ENCODE measurements around the gene KLHL29.

The KLHL29 gene

DNA sequence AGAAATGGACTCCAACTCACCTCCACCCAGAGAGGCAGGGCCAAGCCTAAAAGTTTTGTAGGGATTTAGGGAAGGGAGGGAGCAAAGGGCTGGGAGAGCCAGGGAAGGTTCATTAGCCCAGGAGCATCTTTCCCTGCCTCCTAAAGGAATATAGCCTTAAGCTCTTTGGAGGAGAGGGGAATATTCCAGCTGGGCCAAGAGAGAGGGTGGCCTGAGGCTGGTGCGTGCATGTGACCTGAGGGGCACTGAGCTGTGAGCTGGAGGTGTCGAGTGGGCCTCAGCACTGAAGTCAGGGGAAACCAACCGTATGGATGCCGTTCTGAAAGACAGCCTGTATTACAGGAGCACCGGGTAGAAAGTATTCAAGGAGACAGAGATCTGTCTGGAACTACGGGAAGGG, 112.6 kb downstream of the KLHL29 start:
- DNase-seq: no peak

- no peak for DNase-seq
Measured at GRCh38 chr2:23498943-23499342, 114.0 kb downstream of the KLHL29 start.

- no peak for DNase-seq
Measured at GRCh38 chr2:23499439-23499838, 114.5 kb downstream of the KLHL29 start.

DNA sequence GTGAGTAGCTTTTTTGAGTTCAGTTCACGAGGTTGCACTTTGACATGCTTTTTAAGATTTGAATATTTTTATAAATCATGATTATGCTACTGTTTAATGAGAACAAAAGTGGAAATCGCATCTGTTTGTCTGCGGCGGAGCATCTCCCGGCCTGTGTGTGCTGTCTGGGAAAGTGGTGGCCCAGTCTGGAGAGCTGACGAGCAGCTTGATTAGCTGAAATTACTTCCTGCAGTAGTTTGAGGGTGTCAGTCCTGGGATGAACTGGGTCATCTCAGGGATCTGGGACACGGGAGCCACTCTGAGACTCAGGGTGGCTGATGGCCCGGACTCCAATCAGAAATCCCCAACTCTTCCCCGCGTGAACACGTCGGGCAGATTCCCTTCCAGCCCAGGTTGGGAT, 115.9 kb downstream of the KLHL29 start:
- no peak for DNase-seq

- no peak for DNase-seq
Measured at GRCh38 chr2:23502096-23502495, 117.1 kb downstream of the KLHL29 start.

- DNase-seq: no peak
Measured at GRCh38 chr2:23503097-23503496, 118.1 kb downstream of the KLHL29 start.

- DNase-seq: no peak
Measured at GRCh38 chr2:23503682-23504081, 118.7 kb downstream of the KLHL29 start.

- DNase-seq: no peak
Measured at GRCh38 chr2:23504591-23504990, 119.6 kb downstream of the KLHL29 start.

- DNase-seq: no peak
Measured at GRCh38 chr2:23505218-23505983, 120.4 kb downstream of the KLHL29 start.

GRCh38 chr2:23505984-23506380, 121.0 kb downstream of the KLHL29 start:
- no peak for DNase-seq

GRCh38 chr2:23506531-23507266, 121.7 kb downstream of the KLHL29 start:
- no peak for DNase-seq

GRCh38 chr2:23507267-23508065, 122.5 kb downstream of the KLHL29 start:
- DNase-seq: no peak

DNA sequence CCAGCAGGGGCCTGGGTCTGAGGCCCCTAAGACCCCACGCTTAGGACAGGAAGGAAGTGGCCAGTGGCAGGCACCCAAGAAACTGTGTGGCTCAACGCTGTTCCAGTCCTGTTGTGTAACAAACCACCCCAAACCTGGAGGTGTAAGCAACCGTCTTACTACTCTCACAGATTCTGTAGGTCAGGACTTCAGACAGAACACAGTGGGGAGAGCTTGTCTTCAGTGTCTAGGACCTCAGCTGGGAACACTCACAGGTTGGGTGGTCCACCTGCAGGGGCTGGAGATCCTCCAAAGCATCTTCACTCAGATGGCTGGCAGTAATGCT, 123.0 kb downstream of the KLHL29 start:
- no peak for DNase-seq

DNA sequence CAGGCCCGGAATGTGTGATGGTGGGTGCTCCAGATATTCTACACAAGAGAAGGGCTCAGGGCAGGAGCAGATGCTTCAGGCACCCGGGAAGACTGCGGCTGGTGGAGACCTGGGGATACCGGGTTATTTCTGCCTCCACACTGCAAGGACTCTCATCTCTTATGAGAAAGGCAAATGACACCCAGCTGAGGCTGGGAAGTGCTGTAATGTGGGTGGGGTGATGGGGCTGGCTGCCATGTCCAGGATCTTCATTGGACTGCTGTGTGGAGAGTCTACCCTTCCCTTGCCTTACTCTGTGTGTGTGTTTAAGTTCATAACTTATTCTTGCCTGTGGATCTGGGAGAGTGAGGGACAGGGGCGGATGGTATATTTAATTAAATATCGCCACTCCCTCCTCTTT, 124.1 kb downstream of the KLHL29 start:
- DNase-seq: no peak

DNA sequence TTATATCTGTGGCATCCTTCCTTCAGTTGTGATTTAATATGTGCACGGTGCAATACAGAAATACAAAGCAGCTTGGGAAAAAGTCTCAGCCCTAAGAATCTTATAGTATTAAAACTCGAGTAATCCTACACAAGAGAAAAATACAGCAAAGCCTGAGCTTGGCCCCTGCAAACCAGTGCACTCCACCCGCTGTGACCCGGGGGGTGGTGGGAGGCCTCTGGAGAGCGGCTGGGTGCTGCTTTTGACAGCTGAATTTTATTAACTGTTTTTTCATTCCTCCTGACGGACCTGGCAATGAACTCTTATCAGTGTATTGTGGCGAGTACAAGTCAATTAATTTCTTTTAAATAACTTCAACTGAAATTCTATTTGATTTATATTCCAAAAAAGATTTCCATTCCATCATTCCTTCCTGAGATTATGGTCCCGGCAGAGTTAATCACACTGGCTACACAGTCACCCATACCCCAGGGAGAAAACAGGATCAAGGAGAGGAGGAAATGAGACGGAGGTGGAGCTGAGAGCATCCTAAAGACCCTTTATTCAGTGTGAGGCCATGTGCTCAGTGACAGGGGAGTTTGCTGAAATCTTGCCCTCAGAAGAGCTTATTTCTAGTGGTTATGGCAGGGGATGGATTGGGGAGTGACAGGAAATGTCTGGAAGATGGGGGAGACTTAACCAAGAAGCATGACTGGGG, 124.8 kb downstream of the KLHL29 start:
- DNase-seq: peak; percentile 4

DNA sequence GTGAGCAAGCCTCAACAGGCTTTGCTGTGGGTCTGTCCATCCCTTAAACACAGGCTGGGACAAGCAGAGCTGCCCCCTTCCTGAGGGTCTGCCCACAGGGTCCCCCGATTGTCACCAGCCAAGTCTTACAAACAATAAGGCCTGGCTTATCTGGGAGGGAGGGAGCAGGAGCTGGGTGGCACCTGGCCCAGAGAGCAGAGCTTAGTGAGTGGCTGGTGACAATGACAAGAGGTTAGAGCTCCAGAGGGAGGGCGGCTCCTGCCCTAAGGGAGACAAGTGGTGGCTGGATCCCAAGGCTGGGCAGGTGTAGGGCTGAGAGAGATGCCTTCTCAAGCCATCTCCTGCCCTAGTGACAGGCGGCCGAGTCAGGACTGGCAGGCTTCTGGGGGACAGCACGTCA, 125.5 kb downstream of the KLHL29 start:
- peak; percentile 87 for DNase-seq

DNA sequence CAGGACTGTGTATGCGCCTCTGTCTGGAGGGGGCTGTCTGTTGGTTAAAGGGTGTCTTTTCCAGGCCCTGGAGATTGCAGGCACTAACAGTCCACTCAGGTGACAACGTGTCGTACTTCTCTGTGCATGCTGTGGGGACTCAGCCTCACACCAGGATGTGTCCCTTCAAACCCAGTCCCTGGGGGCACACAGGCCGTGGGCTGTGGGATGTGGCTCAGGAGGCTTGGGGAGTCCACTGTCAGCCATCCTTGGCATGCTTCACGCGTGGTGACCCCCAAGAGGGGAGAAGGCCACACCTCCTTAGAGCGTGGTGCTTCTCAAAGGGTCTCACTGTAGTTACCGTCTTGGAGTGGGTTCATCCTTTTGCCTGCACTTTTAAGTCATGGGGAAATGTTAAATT, 127.8 kb downstream of the KLHL29 start:
- no peak for DNase-seq

GRCh38 chr2:23513245-23513871, 128.4 kb downstream of the KLHL29 start:
- no peak for DNase-seq

- DNase-seq: no peak
Measured at GRCh38 chr2:23513872-23514793, 129.2 kb downstream of the KLHL29 start.

- DNase-seq: no peak
Measured at GRCh38 chr2:23516520-23517256, 131.7 kb downstream of the KLHL29 start.

Data from NCI-H345 (cell line).